ENCODE results near the gene PITPNB. TPM values are rescaled to one million over a fixed set of nuclear protein-coding genes. Genes with fewer than 3 reads are reported as not detected.

PITPNB gene
- total and polyA plus RNA-seq, 2 of the 13 experiments (the other 11 are each of a cell fraction or from before 2014, with no cell fraction given) = 17.0 to 30.1 TPM

DNA sequence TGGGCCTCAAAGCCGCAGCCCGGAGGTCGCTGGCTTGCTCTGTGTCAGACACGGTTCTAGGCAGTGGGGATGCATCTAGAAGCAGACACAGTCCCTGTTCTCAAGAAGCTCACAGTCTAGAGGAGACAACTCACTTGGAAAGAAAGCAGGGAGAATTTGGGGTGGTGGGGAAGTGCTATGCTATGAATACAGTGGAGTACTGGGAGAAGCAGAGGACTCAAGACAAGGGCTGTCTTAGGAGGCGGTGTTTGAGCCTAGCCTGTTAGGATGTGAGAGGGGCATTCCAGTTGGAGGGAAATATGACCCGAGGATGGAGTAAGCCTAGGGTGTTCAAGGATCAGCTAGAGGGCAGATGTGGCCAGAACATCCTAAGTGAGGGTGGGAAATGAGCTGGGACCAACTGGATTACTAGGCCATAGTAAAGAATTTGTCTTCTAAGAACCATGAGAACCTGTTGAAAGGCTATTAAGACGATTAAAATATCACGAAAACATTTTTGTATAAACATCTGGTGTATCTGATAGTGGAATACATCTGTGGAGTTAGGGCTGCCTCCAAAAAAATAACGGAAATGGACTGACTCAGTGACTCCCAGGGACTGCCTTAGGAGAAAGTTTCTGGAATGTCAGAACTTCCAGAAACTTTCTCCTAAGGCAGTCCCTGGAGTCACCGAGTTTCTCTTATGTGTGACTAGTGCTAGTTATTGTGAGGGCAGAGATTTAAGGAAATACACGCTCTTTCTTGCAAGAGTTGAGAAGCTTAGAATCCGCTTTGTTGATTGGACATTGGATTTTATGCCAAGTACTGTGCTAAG, 1.1 kb upstream of the PITPNB start (continued):
- TF ChIP-seq, protein P1, sequence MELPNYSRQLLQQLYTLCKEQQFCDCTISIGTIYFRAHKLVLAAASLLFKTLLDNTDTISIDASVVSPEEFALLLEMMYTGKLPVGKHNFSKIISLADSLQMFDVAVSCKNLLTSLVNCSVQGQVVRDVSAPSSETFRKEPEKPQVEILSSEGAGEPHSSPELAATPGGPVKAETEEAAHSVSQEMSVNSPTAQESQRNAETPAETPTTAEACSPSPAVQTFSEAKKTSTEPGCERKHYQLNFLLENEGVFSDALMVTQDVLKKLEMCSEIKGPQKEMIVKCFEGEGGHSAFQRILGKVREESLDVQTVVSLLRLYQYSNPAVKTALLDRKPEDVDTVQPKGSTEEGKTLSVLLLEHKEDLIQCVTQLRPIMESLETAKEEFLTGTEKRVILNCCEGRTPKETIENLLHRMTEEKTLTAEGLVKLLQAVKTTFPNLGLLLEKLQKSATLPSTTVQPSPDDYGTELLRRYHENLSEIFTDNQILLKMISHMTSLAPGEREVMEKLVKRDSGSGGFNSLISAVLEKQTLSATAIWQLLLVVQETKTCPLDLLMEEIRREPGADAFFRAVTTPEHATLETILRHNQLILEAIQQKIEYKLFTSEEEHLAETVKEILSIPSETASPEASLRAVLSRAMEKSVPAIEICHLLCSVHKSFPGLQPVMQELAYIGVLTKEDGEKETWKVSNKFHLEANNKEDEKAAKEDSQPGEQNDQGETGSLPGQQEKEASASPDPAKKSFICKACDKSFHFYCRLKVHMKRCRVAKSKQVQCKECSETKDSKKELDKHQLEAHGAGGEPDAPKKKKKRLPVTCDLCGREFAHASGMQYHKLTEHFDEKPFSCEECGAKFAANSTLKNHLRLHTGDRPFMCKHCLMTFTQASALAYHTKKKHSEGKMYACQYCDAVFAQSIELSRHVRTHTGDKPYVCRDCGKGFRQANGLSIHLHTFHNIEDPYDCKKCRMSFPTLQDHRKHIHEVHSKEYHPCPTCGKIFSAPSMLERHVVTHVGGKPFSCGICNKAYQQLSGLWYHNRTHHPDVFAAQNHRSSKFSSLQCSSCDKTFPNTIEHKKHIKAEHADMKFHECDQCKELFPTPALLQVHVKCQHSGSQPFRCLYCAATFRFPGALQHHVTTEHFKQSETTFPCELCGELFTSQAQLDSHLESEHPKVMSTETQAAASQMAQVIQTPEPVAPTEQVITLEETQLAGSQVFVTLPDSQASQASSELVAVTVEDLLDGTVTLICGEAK (IDR thresholded peaks at IDR 0.05) = no peak
- TF ChIP-seq, protein P1 (CRISPR knock-in tag; IDR thresholded peaks at IDR 0.05) = no peak
- no peak for TF ChIP-seq ZNF446 (CRISPR knock-in tag; IDR thresholded peaks at IDR 0.05)
- no peak; the same call in 1 of the 2 replicates for TF ChIP-seq ZBTB42 (CRISPR knock-in tag; IDR thresholded peaks at IDR 0.05)
- no peak for TF ChIP-seq FOSL2 (CRISPR knock-in tag; IDR thresholded peaks at IDR 0.05)
- TF ChIP-seq ZEB1 (IDR thresholded peaks at IDR 0.05; ENCODE audit: insufficient replicate concordance, low read depth) = no peak
- TF ChIP-seq ERF (CRISPR knock-in tag; IDR thresholded peaks at IDR 0.05) = no peak
- no peak for TF ChIP-seq ZFX (CRISPR knock-in tag; IDR thresholded peaks at IDR 0.05; ENCODE audit: low read depth)
- TF ChIP-seq, protein P2, sequence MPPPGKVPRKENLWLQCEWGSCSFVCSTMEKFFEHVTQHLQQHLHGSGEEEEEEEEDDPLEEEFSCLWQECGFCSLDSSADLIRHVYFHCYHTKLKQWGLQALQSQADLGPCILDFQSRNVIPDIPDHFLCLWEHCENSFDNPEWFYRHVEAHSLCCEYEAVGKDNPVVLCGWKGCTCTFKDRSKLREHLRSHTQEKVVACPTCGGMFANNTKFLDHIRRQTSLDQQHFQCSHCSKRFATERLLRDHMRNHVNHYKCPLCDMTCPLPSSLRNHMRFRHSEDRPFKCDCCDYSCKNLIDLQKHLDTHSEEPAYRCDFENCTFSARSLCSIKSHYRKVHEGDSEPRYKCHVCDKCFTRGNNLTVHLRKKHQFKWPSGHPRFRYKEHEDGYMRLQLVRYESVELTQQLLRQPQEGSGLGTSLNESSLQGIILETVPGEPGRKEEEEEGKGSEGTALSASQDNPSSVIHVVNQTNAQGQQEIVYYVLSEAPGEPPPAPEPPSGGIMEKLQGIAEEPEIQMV (CRISPR knock-in tag; IDR thresholded peaks at IDR 0.05; ENCODE audit: low read depth) = no peak
- no peak for TF ChIP-seq ZNF3 (CRISPR knock-in tag; IDR thresholded peaks at IDR 0.05)
- no peak for TF ChIP-seq YEATS4 (CRISPR knock-in tag; IDR thresholded peaks at IDR 0.05; ENCODE audit: borderline replicate concordance)
- TF ChIP-seq RBM39 (IDR thresholded peaks at IDR 0.05; ENCODE audit: low read depth, low read length, poor library complexity, severe bottlenecking) = no peak
- TF ChIP-seq NFE2L1 (CRISPR knock-in tag; IDR thresholded peaks at IDR 0.05; ENCODE audit: borderline replicate concordance) = no peak
- TF ChIP-seq, protein P3, sequence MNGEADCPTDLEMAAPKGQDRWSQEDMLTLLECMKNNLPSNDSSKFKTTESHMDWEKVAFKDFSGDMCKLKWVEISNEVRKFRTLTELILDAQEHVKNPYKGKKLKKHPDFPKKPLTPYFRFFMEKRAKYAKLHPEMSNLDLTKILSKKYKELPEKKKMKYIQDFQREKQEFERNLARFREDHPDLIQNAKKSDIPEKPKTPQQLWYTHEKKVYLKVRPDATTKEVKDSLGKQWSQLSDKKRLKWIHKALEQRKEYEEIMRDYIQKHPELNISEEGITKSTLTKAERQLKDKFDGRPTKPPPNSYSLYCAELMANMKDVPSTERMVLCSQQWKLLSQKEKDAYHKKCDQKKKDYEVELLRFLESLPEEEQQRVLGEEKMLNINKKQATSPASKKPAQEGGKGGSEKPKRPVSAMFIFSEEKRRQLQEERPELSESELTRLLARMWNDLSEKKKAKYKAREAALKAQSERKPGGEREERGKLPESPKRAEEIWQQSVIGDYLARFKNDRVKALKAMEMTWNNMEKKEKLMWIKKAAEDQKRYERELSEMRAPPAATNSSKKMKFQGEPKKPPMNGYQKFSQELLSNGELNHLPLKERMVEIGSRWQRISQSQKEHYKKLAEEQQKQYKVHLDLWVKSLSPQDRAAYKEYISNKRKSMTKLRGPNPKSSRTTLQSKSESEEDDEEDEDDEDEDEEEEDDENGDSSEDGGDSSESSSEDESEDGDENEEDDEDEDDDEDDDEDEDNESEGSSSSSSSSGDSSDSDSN (CRISPR knock-in tag; IDR thresholded peaks at IDR 0.05) = peak; percentile 9; the same call in 1 of the 2 replicates
- TF ChIP-seq, protein P4, sequence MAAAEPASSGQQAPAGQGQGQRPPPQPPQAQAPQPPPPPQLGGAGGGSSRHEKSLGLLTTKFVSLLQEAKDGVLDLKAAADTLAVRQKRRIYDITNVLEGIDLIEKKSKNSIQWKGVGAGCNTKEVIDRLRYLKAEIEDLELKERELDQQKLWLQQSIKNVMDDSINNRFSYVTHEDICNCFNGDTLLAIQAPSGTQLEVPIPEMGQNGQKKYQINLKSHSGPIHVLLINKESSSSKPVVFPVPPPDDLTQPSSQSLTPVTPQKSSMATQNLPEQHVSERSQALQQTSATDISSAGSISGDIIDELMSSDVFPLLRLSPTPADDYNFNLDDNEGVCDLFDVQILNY (CRISPR knock-in tag; conservative IDR thresholded peaks at IDR 0.05) = no peak
- no peak for TF ChIP-seq RAD21 (CRISPR knock-in tag; IDR thresholded peaks at IDR 0.05)
